ENCODE measurements around the gene IGLL5. TPM values are rescaled to one million over a fixed set of nuclear protein-coding genes. Genes with fewer than 3 reads are reported as not detected.

IGLL5 gene
- total RNA-seq, 3 donors from 2014 or later = 11.1 to 41.3 TPM; not detected in 1

DNA sequence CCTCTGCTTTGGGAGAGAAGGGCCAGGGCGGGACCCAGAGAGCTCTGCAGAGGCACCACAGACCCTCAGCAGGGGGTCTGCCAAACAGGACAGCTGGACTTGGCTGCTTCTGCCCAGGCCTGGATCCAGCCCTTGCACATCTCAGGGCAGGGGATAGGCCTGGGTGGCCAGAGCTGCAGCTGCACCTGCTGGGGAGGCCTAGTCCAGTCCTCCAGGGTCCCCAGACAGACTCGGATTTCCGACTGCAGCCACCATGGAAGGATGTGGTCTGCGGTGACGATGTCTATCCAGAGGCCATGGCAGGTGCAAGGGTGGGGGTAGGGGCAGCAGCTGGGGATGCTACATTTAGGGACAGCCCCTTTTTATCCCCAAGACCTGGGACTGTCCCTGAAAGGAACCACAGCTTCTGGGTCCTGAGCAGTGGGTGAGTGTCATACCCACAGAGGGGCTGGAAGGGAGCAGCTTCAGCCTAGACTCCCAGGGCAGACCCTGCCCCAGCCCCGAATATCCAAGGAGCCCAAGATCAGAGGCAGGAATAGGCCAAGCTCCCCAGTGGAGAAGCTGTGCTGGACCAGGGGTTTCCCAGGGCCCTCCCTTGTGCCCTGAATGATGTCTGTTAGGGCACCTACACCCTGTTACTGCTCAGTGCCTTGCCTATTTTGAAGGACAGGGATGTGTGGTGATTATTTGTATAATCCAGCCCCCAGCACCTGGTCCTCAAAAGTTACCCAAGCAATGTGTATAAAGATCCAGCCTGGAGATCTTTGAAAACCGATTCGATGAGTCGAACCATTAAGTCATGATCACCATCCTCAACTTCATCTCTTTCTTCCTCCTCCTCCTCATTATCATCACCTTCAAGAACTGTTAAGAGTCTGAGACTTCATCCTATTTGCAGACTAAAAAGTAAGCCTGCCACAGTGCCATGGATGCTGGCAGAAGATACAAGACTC is 2.5 kb upstream of the IGLL5 start:
- Histone ChIP-seq H3K9me3 (no peaks in the 10 kb centered on the region), H3K4me3 (no peak overlapping the region), H3K36me3 (no peaks in the 10 kb centered on the region), H3K27me3 (peaks cover 0 to 8% of the 10 kb centered on the region in 2 donors), H3K27ac (no peak overlapping the region), H3K4me1 (no peaks in the 10 kb centered on the region)
- peak in 1 of 2 donors; percentile 14 for DNase-seq (ENCODE audit: low spot score in 2 of 2)
- TF ChIP-seq POLR2A (IDR thresholded peaks at IDR 0.05) (no peak), POLR2AphosphoS5 (IDR thresholded peaks at IDR 0.05) (no peak)
- TF ChIP-seq, protein P1, sequence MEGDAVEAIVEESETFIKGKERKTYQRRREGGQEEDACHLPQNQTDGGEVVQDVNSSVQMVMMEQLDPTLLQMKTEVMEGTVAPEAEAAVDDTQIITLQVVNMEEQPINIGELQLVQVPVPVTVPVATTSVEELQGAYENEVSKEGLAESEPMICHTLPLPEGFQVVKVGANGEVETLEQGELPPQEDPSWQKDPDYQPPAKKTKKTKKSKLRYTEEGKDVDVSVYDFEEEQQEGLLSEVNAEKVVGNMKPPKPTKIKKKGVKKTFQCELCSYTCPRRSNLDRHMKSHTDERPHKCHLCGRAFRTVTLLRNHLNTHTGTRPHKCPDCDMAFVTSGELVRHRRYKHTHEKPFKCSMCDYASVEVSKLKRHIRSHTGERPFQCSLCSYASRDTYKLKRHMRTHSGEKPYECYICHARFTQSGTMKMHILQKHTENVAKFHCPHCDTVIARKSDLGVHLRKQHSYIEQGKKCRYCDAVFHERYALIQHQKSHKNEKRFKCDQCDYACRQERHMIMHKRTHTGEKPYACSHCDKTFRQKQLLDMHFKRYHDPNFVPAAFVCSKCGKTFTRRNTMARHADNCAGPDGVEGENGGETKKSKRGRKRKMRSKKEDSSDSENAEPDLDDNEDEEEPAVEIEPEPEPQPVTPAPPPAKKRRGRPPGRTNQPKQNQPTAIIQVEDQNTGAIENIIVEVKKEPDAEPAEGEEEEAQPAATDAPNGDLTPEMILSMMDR (IDR thresholded peaks at IDR 0.05) = no peak
- intact Hi-C loops (cut with DNase I; ENCODE audit: low total_unique reads) = no loop called here

DNA sequence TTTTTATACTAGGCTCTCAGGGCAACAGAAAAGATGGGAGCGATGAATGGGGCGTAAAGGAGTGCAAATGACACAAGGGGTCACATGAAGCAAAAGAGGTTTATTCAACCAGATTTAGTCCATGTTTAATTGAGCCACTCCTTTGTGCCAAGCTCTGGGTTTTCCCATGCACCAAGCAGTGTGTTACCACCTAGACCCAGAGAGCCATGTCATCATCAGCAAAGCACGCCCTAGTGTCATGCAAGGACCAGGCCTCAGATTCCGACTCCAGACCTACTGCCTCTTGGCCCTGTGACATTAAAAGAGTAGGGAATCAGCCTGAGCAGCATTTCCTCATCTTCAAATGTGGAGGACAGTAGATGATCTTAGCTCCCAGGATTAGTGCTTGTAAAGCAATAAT is 1.1 kb upstream of the IGLL5 start:
- no peaks in the 10 kb centered on the region for H3K4me1 ChIP-seq
- intact Hi-C loops (cut with DNase I; ENCODE audit: low total_unique reads) = no loop called here
- no peaks in the 10 kb centered on the region for H3K36me3 ChIP-seq
- H3K4me3 ChIP-seq = no peak overlapping the region
- H3K27me3 ChIP-seq = no peaks in the 10 kb centered on the region
- DNase-seq (ENCODE audit: low spot score in 2 of 2) = peak in 1 of 2 donors; percentile 3
- H3K27ac ChIP-seq = no peak overlapping the region
- no peaks in the 10 kb centered on the region for H3K9me3 ChIP-seq
- no peak for TF ChIP-seq POLR2AphosphoS5 (IDR thresholded peaks at IDR 0.05)
- TF ChIP-seq, protein P1 (IDR thresholded peaks at IDR 0.05) = no peak
- no peak for TF ChIP-seq POLR2A (IDR thresholded peaks at IDR 0.05)

DNA sequence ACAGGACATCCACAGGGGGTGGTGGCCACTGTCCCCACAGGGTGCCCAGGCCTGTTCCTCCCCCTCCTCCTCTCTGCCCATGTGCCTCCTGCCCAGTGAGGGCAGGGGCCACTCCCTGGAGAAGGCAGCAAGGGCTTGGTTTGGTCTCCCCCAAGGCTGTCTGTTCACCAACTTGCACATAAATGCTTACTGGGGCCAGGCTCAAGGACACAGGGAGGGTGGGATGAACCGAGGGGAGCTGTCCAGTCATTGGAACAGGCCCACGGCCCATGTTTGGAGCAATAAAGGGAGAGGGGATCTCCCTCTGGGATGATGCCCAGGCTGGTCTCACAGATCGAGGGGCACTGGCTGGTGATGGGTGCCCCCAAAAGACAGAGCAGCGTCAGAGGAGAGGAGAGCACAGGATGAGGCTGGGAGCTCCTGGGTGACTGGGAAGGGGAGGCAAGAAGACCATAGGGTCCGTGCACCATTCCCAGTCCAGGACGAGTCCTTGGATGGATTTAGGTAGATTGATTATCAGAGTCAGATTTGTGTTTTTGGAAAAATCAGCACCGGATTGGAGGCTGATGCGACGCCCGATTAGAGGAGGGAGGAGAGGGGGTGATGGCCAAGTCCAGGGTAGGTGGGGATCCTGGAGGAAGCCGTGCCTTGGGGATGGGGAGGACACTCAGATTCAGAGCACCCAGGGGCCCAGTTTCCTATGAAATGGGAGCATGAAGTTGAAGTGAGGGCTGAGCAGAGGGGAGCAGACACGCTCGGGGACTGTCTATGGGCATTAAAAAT is 1.1 kb downstream of the IGLL5 start:
- H3K9me3 ChIP-seq = no peaks in the 10 kb centered on the region
- no peaks in the 10 kb centered on the region for H3K36me3 ChIP-seq
- DNase-seq (ENCODE audit: low spot score in 2 of 2) = peak in 1 of 2 donors; percentile 10
- no peak for TF ChIP-seq POLR2A (IDR thresholded peaks at IDR 0.05)
- TF ChIP-seq, protein P1 (IDR thresholded peaks at IDR 0.05) = no peak
- no peak for TF ChIP-seq POLR2AphosphoS5 (IDR thresholded peaks at IDR 0.05)
- no peaks in the 10 kb centered on the region for H3K4me1 ChIP-seq
- H3K27ac ChIP-seq = no peak overlapping the region
- intact Hi-C loops (cut with DNase I; ENCODE audit: low total_unique reads) = no loop called here
- H3K4me3 ChIP-seq = no peak overlapping the region
- peaks cover 0 to 6% of the 10 kb centered on the region in 2 donors for H3K27me3 ChIP-seq

DNA sequence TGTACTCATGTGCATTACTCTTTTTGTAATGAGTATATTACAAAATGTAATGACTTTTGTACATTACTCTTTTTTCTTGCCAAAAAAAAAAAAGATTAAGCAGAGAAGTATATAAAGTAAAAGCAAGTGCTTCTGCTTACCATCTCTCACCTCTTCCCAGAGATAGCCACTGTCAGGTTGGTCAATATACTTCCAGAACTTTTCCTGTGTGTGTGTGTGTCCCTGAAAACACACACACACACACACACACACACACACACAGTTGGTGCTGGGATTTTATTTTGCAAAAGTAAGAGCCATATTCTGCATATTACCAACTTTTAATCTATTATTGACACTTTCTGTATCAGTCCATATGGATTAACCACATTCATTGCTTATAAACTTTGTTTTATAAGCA is 2.5 kb downstream of the IGLL5 start:
- TF ChIP-seq POLR2A (IDR thresholded peaks at IDR 0.05) (no peak), POLR2AphosphoS5 (IDR thresholded peaks at IDR 0.05) (no peak)
- TF ChIP-seq, protein P1 (IDR thresholded peaks at IDR 0.05) = no peak

More for the DNA sequence above, 2.5 kb downstream of the IGLL5 start:
- DNase-seq (ENCODE audit: low spot score in 2 of 2) = no peak
- H3K36me3 ChIP-seq = no peaks in the 10 kb centered on the region
- no peaks in the 10 kb centered on the region for H3K4me1 ChIP-seq
- no peaks in the 10 kb centered on the region for H3K9me3 ChIP-seq
- H3K27ac ChIP-seq = no peak overlapping the region
- no peak overlapping the region for H3K4me3 ChIP-seq
- intact Hi-C loops (cut with DNase I; ENCODE audit: low total_unique reads) = no loop called here
- peaks cover 0 to 13% of the 10 kb centered on the region in 2 donors for H3K27me3 ChIP-seq
